Aorta (tissue), 5 donors: ENCODE data around the gene ASCC1. TPM values are rescaled to one million over a fixed set of nuclear protein-coding genes. Genes with fewer than 3 reads are reported as not detected.
A peak's percentile ranks its signal among the peaks of the same experiment; 100 is the strongest.

Experiments
- ATAC-seq: fragments of 200-7000 bp; cut with Tn5 transposase; one replicate; pipeline ENCODE4 v1.9.1; 2022; ENCODE audit warnings: moderate library complexity; ENCODE audit not compliant: low FRiP score
- DNase-seq, 2 donors: peaks; one replicate each; pipeline ENCODE4 v3.0.0-alpha.2; 2020
- H3K27ac ChIP-seq, 2 donors: one replicate each; pipeline ENCODE4 v1.5.1; 2013; ENCODE audit warnings: low read length in 2 of 2, mild to moderate bottlenecking in 2 of 2, moderate library complexity in 2 of 2, control low read depth in 1 of 2, inconsistent platforms in 1 of 2, low read depth in 1 of 2
- H3K27me3 ChIP-seq, 2 donors: one replicate each; pipeline ENCODE4 v1.6.1; 2013; ENCODE audit warnings: control low read depth in 1 of 2, low read length in 1 of 2, mild to moderate bottlenecking in 1 of 2, moderate library complexity in 1 of 2; ENCODE audit not compliant: insufficient read depth in 2 of 2, control insufficient read depth in 1 of 2
- H3K36me3 ChIP-seq, 2 donors: one replicate each; pipeline ENCODE4 v1.6.1; 2013; ENCODE audit warnings: control low read depth in 1 of 2, low read length in 1 of 2, mild to moderate bottlenecking in 1 of 2; ENCODE audit not compliant: insufficient read depth in 2 of 2, control insufficient read depth in 1 of 2
- H3K4me1 ChIP-seq, 2 donors: one replicate each; pipeline ENCODE4 v1.6.1; 2013; ENCODE audit warnings: low read length in 2 of 2, control low read depth in 1 of 2, mild to moderate bottlenecking in 1 of 2, moderate library complexity in 1 of 2; ENCODE audit not compliant: insufficient read depth in 2 of 2, control insufficient read depth in 1 of 2
- H3K4me3 ChIP-seq, 2 donors: one replicate each; pipeline ENCODE4 v1.5.1; 2013; ENCODE audit warnings: low read length in 2 of 2, control low read depth in 1 of 2, mild to moderate bottlenecking in 1 of 2
- H3K9me3 ChIP-seq: one replicate; pipeline ENCODE4 v1.6.1; 2013; ENCODE audit warnings: mild to moderate bottlenecking, low read length; ENCODE audit not compliant: control insufficient read depth
- WGBS, 2 donors: extraction: QIAGEN DNeasy Blood & Tissue Kit; methylation state at CpG; one replicate each; pipeline ENCODE4 v1.1.7; 2013; 5-methylcytosine and 5-hydroxymethylcytosine counted together
- intact Hi-C, 2 donors: fragments of 100-400 bp; cut with DNase I; formaldehyde crosslinking; loops; one replicate each; pipeline versions ENCODE4 v1.14.2 to v1.15.0; 2022
- polyA plus RNA-seq, 2 donors: library from polyadenylated mRNA; stranded (reverse); fragments of 200-250 nt; gene quantifications; one replicate each; pipeline ENCODE4 v1.2.3, GENCODE V29; 2013
- total RNA-seq, 2 donors: library from RNA; stranded (reverse); fragmentation: NEBNext Ultra II Directional; extraction: Animal tissue kit (Norgen Biotek cat#: 25700); gene quantifications; one replicate each; pipeline ENCODE4 v1.2.1, GENCODE V29; 2021
- donor health status: healthy with polysubstance abuse.
- donor health status: Bipolar disorder and iron deficiency.
- donor health status: DM: no; HTN: no; CAD: no.
- donor health status: DM: no; HTN: no; CAD: no.
- donor health status: DM: yes; HTN: yes; CAD: no.

Gene ASCC1
- total and polyA plus RNA-seq, 4 donors: 19.7 to 32.3 (median 22.8) TPM

DNA sequence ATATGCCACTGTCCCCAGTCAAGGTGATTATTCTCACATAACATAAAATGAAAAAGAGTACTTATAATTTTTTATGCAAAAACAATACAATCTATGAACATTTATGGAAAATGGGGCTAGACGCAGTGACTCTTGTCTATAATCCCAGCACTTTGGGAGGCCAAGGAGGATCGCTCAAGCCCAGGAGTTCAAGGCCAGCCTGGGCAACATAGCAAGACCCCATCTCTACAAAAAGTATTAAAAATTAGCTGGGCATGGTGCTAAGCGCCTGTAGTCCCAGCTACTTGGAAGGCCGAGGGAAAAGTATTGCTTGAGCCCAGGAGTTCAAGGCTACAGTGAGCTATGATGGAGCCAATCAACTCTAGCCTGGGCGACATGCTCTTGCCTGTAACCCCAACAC lies 14.8 kb downstream of the ASCC1 start:
- no peaks in the 10 kb centered on the region for H3K36me3 ChIP-seq
- 86 to 100% methylated on average over 5 of the region's 5 CpGs for WGBS, 2 donors
- intact Hi-C loops: no loop called here

DNA sequence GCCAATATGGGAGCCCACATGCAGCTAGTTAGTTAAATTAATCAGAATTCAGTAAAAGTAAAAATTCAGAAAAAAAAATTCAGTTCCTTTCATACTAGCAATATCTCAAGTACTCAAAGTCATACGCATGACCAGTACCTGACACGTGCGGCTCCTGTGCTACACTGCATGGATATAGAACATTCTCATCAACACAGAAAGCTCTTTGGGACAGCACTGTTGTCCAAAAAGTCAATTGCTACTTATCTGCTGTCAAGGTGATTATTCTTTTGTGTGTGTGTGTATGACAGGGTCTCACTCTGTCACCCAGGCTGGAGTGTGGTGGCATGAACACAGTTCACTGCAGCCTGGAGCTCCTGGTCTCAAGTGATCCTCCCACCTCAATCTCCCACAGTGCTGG lies 15.2 kb downstream of the ASCC1 start:
- intact Hi-C loops: no loop called here
- no peaks in the 10 kb centered on the region for H3K36me3 ChIP-seq
- H3K27ac ChIP-seq: no peak overlapping the region
- no peaks in the 10 kb centered on the region for H3K4me1 ChIP-seq
- no peaks in the 10 kb centered on the region for H3K27me3 ChIP-seq
- no peak for ATAC-seq
- no peak for DNase-seq
- no peaks in the 10 kb centered on the region for H3K9me3 ChIP-seq
- 98 to 99% methylated on average over 3 of the region's 3 CpGs for WGBS, 2 donors
- no peak overlapping the region for H3K4me3 ChIP-seq

More for the DNA sequence above, 14.8 kb downstream of the ASCC1 start:
- Histone ChIP-seq H3K27ac (no peak overlapping the region), H3K4me1 (no peaks in the 10 kb centered on the region), H3K27me3 (no peaks in the 10 kb centered on the region), H3K4me3 (no peak overlapping the region), H3K9me3 (no peaks in the 10 kb centered on the region)
- ATAC-seq: no peak
- DNase-seq: no peak

- ATAC-seq (no peak), DNase-seq (no peak)
- H3K36me3 ChIP-seq: no peaks in the 10 kb centered on the region
- H3K9me3 ChIP-seq: no peaks in the 10 kb centered on the region
- 95 to 96% methylated on average over 2 of the region's 2 CpGs for WGBS, 2 donors
- intact Hi-C loops: no loop called here
- H3K4me1 ChIP-seq: no peaks in the 10 kb centered on the region
- no peak overlapping the region for H3K27ac ChIP-seq
- H3K27me3 ChIP-seq: no peaks in the 10 kb centered on the region
- H3K4me3 ChIP-seq: no peak overlapping the region
These were observed 21.1 kb downstream of the ASCC1 start for GRCh38 chr10:72194949-72195348.

DNA sequence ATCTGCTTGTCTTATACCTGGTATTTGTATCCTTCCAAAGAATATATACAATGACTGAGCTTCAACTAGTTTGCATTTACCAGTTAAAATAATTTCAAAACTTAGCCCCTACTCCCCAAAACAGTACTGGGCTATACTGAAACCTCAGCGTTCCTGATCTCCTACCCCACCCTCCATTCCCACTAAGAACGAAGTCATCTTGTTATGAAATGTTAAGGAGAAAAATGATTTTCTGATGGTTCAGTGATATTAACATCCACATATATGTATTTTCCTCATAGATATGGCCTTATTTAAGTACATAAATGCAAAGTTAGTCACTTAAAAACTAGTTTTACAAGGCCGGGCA lies 29.1 kb downstream of the ASCC1 start:
- ATAC-seq (no peak), DNase-seq (no peak)
- H3K36me3 ChIP-seq: no peaks in the 10 kb centered on the region
- intact Hi-C loops: no loop called here
- WGBS, 2 donors: 83 to 89% methylated on average over 3 of the region's 3 CpGs
- H3K4me1 ChIP-seq: no peaks in the 10 kb centered on the region
- H3K9me3 ChIP-seq: no peaks in the 10 kb centered on the region
- no peak overlapping the region for H3K27ac ChIP-seq
- H3K27me3 ChIP-seq: no peaks in the 10 kb centered on the region
- no peak overlapping the region for H3K4me3 ChIP-seq

GRCh38 chr10:72186258-72186981 lies 29.7 kb downstream of the ASCC1 start:
- DNase-seq (no peak), ATAC-seq (peak; percentile 89)
- H3K4me3 ChIP-seq: no peak overlapping the region
- H3K27me3 ChIP-seq: no peaks in the 10 kb centered on the region
- H3K27ac ChIP-seq: no peak overlapping the region
- WGBS, 2 donors: 65 to 71% methylated on average over 7 of the region's 7 CpGs
- H3K36me3 ChIP-seq: no peaks in the 10 kb centered on the region
- H3K9me3 ChIP-seq: no peaks in the 10 kb centered on the region
- intact Hi-C loops: no loop called here
- no peaks in the 10 kb centered on the region for H3K4me1 ChIP-seq

- Histone ChIP-seq H3K4me3 (no peak overlapping the region), H3K27ac (no peak overlapping the region), H3K9me3 (no peaks in the 10 kb centered on the region), H3K36me3 (no peaks in the 10 kb centered on the region), H3K4me1 (no peaks in the 10 kb centered on the region), H3K27me3 (no peaks in the 10 kb centered on the region)
- WGBS, 2 donors: 98 to 99% methylated on average over 2 of the region's 2 CpGs
- intact Hi-C loops: no loop called here
- ATAC-seq (no peak), DNase-seq (no peak)
These were observed 31.9 kb downstream of the ASCC1 start for GRCh38 chr10:72184156-72184555.

GRCh38 chr10:72177454-72177853 lies 38.6 kb downstream of the ASCC1 start:
- Histone ChIP-seq H3K4me1 (peaks cover 2% of the 10 kb centered on the region in 2 donors), H3K27me3 (no peaks in the 10 kb centered on the region), H3K9me3 (no peaks in the 10 kb centered on the region), H3K36me3 (no peaks in the 10 kb centered on the region), H3K4me3 (no peak overlapping the region), H3K27ac (no peak overlapping the region)
- DNase-seq: no peak
- WGBS, 2 donors: 96 to 97% methylated on average over 2 of the region's 2 CpGs
- no peak for ATAC-seq
- intact Hi-C loops: no loop called here

DNA sequence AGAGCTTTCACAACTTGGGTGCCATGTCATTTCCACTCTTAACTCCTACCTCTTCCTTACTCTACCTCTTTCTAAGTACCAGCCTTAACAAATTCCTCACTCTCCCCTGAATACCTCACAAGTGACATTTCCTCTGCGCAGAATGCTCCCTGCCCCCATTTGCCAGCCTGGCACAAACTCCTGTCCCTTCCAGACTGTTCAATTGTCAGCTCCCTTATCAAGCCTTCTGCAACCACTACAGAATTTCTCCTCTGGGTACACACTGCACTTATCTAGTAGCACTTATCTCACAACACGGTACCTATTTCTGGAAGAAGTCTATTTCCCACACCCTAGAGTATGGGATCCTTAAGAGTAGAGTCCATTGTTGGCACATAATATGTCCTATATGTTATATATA lies 39.4 kb downstream of the ASCC1 start:
- Histone ChIP-seq H3K27me3 (no peaks in the 10 kb centered on the region), H3K4me1 (peaks cover 2% of the 10 kb centered on the region in 2 donors), H3K9me3 (no peaks in the 10 kb centered on the region), H3K27ac (no peak overlapping the region), H3K36me3 (no peaks in the 10 kb centered on the region), H3K4me3 (no peak overlapping the region)
- WGBS, 2 donors: 63 to 80% methylated on average over 2 of the region's 2 CpGs
- DNase-seq (no peak), ATAC-seq (no peak)
- intact Hi-C loops: no loop called here

- Histone ChIP-seq H3K9me3 (no peaks in the 10 kb centered on the region), H3K27ac (no peak overlapping the region), H3K27me3 (no peaks in the 10 kb centered on the region), H3K4me3 (no peak overlapping the region), H3K36me3 (no peaks in the 10 kb centered on the region), H3K4me1 (peaks cover 2% of the 10 kb centered on the region in 2 donors)
- 2 to 4% methylated on average over 1 of the region's 1 CpG for WGBS, 2 donors
- ATAC-seq: no peak
- DNase-seq: no peak
- intact Hi-C loops: no loop called here
These were observed 40.9 kb downstream of the ASCC1 start for GRCh38 chr10:72175149-72175548.
